GM12865 (cell line): ENCODE measurements around the gene PAXX.

Experiments used
- DNase-seq: peaks from one replicate; pipeline ENCODE4 v3.0.0; 2010; ENCODE audit warnings: low read depth
- H3K4me3 ChIP-seq: 2 replicates; pipeline ENCODE4 v1.5.1; 2011; ENCODE audit warnings: mild to moderate bottlenecking, low read depth, low read length, control low read depth
- CTCF ChIP-seq: IDR thresholded peaks from 2 replicates; pipeline ENCODE4 v1.5.1; 2011; ENCODE audit warnings: low read length, control low read depth, low read depth, inconsistent platforms; ENCODE audit not compliant: insufficient read depth; ENCODE audit errors: missing control alignments

Gene PAXX

GRCh38 chr9:136988872-136989271, 3.4 kb upstream of the PAXX start:
- no peak overlapping the region for H3K4me3 ChIP-seq
- no peak for DNase-seq
- no peak for TF ChIP-seq CTCF

- H3K4me3 ChIP-seq = no peak overlapping the region
- no peak for DNase-seq
- TF ChIP-seq CTCF = no peak
Observed at GRCh38 chr9:136990242-136990911, 1.8 kb upstream of the PAXX start.

DNA sequence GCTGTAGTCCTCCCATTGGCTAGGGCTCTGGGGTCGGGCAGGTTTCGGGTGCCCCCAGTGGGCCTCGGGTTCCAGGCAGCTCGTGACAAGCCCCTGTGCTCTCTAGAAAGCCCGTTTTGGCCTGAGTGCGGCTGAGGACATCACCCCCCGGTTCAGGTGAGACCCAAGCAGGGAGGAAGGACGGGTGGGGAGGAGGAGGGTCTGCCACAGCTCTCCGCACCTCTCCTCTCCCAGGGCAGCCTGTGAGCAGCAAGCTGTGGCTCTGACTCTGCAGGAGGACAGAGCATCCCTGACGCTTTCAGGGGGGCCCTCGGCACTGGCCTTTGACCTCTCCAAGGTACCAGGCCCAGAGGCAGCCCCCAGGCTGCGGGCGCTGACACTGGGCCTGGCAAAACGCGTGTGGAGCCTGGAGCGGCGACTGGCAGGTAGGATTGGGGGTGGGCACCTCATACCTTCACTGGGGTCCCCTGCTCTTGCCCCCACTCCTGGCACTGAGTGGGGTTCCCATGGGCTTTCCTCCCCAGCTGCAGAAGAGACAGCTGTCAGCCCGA, 672 bp downstream of the PAXX start:
- no peak for TF ChIP-seq CTCF
- peak overlapping the region; percentile 55 for H3K4me3 ChIP-seq
- no peak for DNase-seq

- no peak for DNase-seq
- H3K4me3 ChIP-seq = no peak overlapping the region
- no peak for TF ChIP-seq CTCF
Observed at GRCh38 chr9:136994180-136994887, 2.1 kb downstream of the PAXX start.

DNA sequence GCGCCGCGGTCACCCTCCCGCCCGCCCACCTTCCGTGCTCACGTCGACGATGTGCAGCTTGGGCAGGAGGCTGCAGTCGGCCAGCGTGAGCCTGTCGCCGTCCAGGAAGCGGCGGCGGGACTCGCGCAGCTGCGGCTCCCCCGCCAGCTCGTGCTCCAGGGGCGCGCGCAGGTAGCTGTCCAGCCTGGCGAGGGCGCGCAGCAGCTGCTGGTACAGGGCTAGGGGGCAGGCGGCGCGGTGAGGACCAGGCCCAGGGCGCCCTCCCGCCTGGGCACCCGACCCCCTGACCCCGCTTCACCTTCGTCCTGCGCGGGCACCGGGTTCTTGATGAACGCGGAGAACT, 2.6 kb downstream of the PAXX start:
- no peak overlapping the region for H3K4me3 ChIP-seq
- TF ChIP-seq CTCF = no peak
- DNase-seq = no peak

DNA sequence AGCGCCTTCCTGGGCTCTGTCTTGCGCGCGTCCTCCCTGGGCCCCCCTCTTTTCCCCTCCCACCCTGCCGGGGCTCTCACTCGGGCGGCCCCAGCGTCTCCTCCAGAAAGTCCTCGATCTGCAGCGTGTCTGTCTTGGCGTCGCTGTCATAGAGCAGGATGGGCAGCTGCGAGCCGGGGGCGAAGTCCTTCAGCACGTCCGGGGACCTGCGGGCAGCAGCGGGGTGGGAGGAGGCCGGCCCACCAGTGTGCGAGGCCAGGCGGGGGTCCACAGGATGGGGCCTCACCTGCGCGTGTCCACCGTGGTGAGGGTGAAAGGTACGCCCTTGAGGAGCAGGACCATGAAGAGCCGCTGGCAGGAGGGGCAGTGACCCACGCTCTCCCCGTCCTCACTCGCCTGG, 3.1 kb downstream of the PAXX start:
- no peak for DNase-seq
- no peak for TF ChIP-seq CTCF
- no peak overlapping the region for H3K4me3 ChIP-seq

DNA sequence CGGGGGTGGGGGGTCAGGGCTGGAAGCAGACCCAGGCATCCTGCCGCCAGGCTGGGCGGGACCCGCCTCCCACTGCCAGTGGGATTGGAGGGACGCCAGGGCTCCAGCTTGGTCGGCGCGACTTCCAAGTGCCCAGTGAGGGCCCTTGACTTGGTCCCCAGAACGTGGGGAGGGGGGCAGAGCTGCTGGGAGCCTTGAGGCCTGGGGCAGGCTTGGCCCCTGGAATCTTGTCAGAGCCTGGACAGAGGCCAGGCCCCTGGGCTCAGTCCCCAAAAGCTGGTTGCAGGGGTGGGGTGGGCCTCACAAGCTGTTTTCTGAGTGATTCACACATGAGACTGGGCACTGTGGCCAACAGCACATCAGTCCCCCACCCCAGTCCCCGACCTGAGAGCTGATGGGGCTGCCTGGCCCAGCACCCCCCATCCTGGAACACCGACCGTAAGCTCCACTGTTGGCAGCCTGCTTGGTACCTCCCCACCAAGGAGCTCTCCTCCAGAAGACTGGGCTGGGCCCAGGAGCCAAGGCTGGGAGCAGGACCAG, 3.6 kb downstream of the PAXX start:
- no peak for TF ChIP-seq CTCF
- no peak for DNase-seq
- no peak overlapping the region for H3K4me3 ChIP-seq
